IMR-90 (cell line): ENCODE results near the gene AMPD1. TPM values are rescaled to one million over a fixed set of nuclear protein-coding genes. Genes with fewer than 3 reads are reported as not detected.

Experiments
- ATAC-seq: fragments of 200-7000 bp; cut with Tn5 transposase; 2 replicates; pipeline ENCODE4 v1.9.1; 2020; ENCODE audit warnings: low read depth, mild to moderate bottlenecking, moderate library complexity
- BruUV-seq: library from RNA; stranded (reverse); fragments of 400-500 nt; replicated peaks from 2 replicates; lab custom pipeline; 2021; lab: Mats Ljungman, UMichigan
- CTCF ChIA-PET: fragments of 300-600 bp; formaldehyde crosslinking; extraction: SDS; loops from one replicate; lab custom pipeline; 2021; ENCODE audit warnings: antibody characterized with exemption; lab: Yijun Ruan, JAX
- POLR2A ChIA-PET: fragments of 300-600 bp; sonication (Branson Sonifier 250); formaldehyde crosslinking; loops from one replicate; lab custom pipeline; 2022; ENCODE audit warnings: antibody characterized with exemption; ENCODE audit not compliant: unreplicated experiment; lab: Charles Lee
- DNase-seq: peaks from one replicate; pipeline ENCODE4 v3.0.0; 2013
- H2AFZ ChIP-seq: replicated peaks from 2 replicates; pipeline ENCODE3; 2013; ENCODE audit warnings: low read length, mild to moderate bottlenecking; ENCODE audit not compliant: poor library complexity
- H2AK5ac ChIP-seq: 2 replicates; pipeline ENCODE4 v1.6.1; 2013; ENCODE audit warnings: low read depth, low read length, inconsistent platforms
- H2AK9ac ChIP-seq: replicated peaks from 2 replicates; pipeline ENCODE3; 2013; ENCODE audit warnings: mild to moderate bottlenecking, low read depth, low read length, moderate library complexity; ENCODE audit not compliant: poor library complexity
- H2BK120ac ChIP-seq: 2 replicates; pipeline ENCODE4 v1.6.1; 2013; ENCODE audit warnings: low read depth, low read length, inconsistent platforms
- H2BK15ac ChIP-seq: 3 replicates; pipeline ENCODE4 v1.6.1; 2013; ENCODE audit warnings: low read depth, low read length, inconsistent platforms
- H2BK20ac ChIP-seq: 2 replicates; pipeline ENCODE4 v1.6.1; 2013; ENCODE audit warnings: low read depth, mild to moderate bottlenecking, inconsistent platforms, low read length, moderate library complexity
- H2BK5ac ChIP-seq: 2 replicates; pipeline ENCODE4 v1.6.1; 2013; ENCODE audit warnings: mild to moderate bottlenecking, low read depth, low read length, inconsistent platforms; ENCODE audit not compliant: poor library complexity, severe bottlenecking
- H3K14ac ChIP-seq: replicated peaks from 2 replicates; pipeline ENCODE4 v1.6.1; 2013; ENCODE audit warnings: low read depth, low read length, inconsistent platforms
- H3K18ac ChIP-seq: 2 replicates; pipeline ENCODE4 v1.6.1; 2013; ENCODE audit warnings: low read depth, low read length, control low read depth
- H3K23ac ChIP-seq: 2 replicates; pipeline ENCODE4 v1.6.1; 2013; ENCODE audit warnings: low read depth, low read length, inconsistent platforms
- H3K27ac ChIP-seq: 2 replicates; pipeline ENCODE4 v1.5.1; 2013; ENCODE audit warnings: mild to moderate bottlenecking, control low read depth, low read length; ENCODE audit not compliant: insufficient read depth
- H3K27me3 ChIP-seq: 2 replicates; pipeline ENCODE4 v1.6.1; 2013; ENCODE audit warnings: low read length; ENCODE audit not compliant: control insufficient read depth, insufficient read depth
- H3K36me3 ChIP-seq: 2 replicates; pipeline ENCODE4 v1.6.1; 2013; ENCODE audit warnings: low read length, mixed read lengths; ENCODE audit not compliant: control insufficient read depth, insufficient read depth
- H3K4ac ChIP-seq: 2 replicates; pipeline ENCODE4 v1.6.1; 2013; ENCODE audit warnings: low read depth, low read length, inconsistent platforms
- H3K4me1 ChIP-seq: 2 replicates; pipeline ENCODE4 v1.6.1; 2013; ENCODE audit warnings: low read length, mixed read lengths; ENCODE audit not compliant: control insufficient read depth, insufficient read depth
- H3K4me2 ChIP-seq: 2 replicates; pipeline ENCODE4 v1.6.1; 2013; ENCODE audit warnings: low read depth, mild to moderate bottlenecking, control low read depth, low read length, moderate library complexity
- H3K4me3 ChIP-seq: 2 replicates; pipeline ENCODE4 v1.5.1; 2013; ENCODE audit warnings: low read depth, mild to moderate bottlenecking, control low read depth, low read length, moderate library complexity; ENCODE audit not compliant: insufficient read depth
- H3K56ac ChIP-seq: 2 replicates; pipeline ENCODE4 v1.6.1; 2013; ENCODE audit warnings: low read length, inconsistent platforms; ENCODE audit not compliant: insufficient read depth; ENCODE audit errors: extremely low read depth
- H3K79me1 ChIP-seq, 2 experiments: 2 replicates each; pipeline ENCODE4 v1.6.1; 2013; ENCODE audit warnings: low read length in 2 of 2, inconsistent platforms in 1 of 2, low read depth in 1 of 2
- H3K9ac ChIP-seq: 2 replicates; pipeline ENCODE4 v1.6.1; 2013; ENCODE audit warnings: low read depth, low read length, control low read depth
- H3K9me1 ChIP-seq: 2 replicates; pipeline ENCODE4 v1.6.1; 2013; ENCODE audit warnings: low read length, inconsistent platforms; ENCODE audit not compliant: insufficient read depth
- H3K9me3 ChIP-seq: 2 replicates; pipeline ENCODE4 v1.6.1; 2013; ENCODE audit warnings: low read length; ENCODE audit not compliant: control insufficient read depth, insufficient read depth
- H4K20me1 ChIP-seq: 2 replicates; pipeline ENCODE4 v1.6.1; 2013; ENCODE audit warnings: low read length, inconsistent platforms; ENCODE audit not compliant: insufficient read depth
- H4K5ac ChIP-seq: 2 replicates; pipeline ENCODE4 v1.6.1; 2013; ENCODE audit warnings: mild to moderate bottlenecking, low read depth, low read length, control low read depth
- H4K8ac ChIP-seq, 2 experiments: 2 replicates each; pipeline ENCODE4 v1.6.1; 2013; ENCODE audit warnings: low read depth in 2 of 2, low read length in 2 of 2, control low read depth in 1 of 2, inconsistent platforms in 1 of 2
- H4K91ac ChIP-seq: 2 replicates; pipeline ENCODE4 v1.6.1; 2013; ENCODE audit warnings: low read depth, low read length, inconsistent platforms; ENCODE audit not compliant: insufficient read depth
- CEBPB ChIP-seq: IDR thresholded peaks from 2 replicates; pipeline ENCODE4 v1.6.1; 2012; ENCODE audit warnings: low read depth, low read length, improper control_type of control experiment
- MXI1 ChIP-seq: IDR thresholded peaks from 2 replicates; pipeline ENCODE4 v1.6.1; 2012; ENCODE audit warnings: low read depth, mild to moderate bottlenecking, low read length, moderate library complexity, borderline replicate concordance
- WGBS, 2 experiments: methylation state at CpG; one replicate each; pipeline versions ENCODE4 v1.1.5 to v1.1.7; 2013; ENCODE audit warnings: missing lambda C conversion rate in 2 of 2; ENCODE audit not compliant: insufficient read length in 1 of 2; ENCODE audit errors: extremely low coverage in 2 of 2; 5-methylcytosine and 5-hydroxymethylcytosine counted together
- dilution Hi-C: fragments of 300-500 bp; cut with HindIII; formaldehyde crosslinking; loops from one replicate; pipeline ENCODE4 v1.14.3; 2018; ENCODE audit warnings: low sequenced_read_pairs; ENCODE audit not compliant: unreplicated experiment
- in situ Hi-C: fragments of 300-500 bp; cut with MboI; formaldehyde crosslinking; loops from 3 replicates; pipeline ENCODE4 v1.14.3; 2019; ENCODE audit warnings: low sequenced_read_pairs, inconsistent platforms, mixed read lengths
- intact Hi-C: fragments of 100-400 bp; cut with micrococcal nuclease; formaldehyde crosslinking; loops from 2 replicates; pipeline ENCODE4 v1.10.0; 2022
- polyA plus RNA-seq, 3 experiments: library from polyadenylated mRNA; depleted of rRNA; stranded (reverse); fragments of >200 nt; gene quantifications; 2 replicates each; pipeline ENCODE4 v1.2.3, GENCODE V29; 2012; ENCODE audit warnings: low replicate concordance in 1 of 3
- total RNA-seq: library from RNA; depleted of rRNA; stranded (reverse); fragments of >200 nt; gene quantifications from 2 replicates; pipeline ENCODE4 v1.2.3, GENCODE V29; 2012

The AMPD1 gene
- total and polyA plus RNA-seq, 2 of the 4 experiments (the other 2 are of a cell fraction) = not detected

GRCh38 chr1:114688526-114688925 lies 6.8 kb downstream of the AMPD1 start:
- H3K4me3 ChIP-seq = no peak overlapping the region
- dilution Hi-C loops = no loop called here
- ATAC-seq (no peak), DNase-seq (no peak)
- no peak overlapping the region for H2AK9ac ChIP-seq
- ChIA-PET CTCF (no interaction called here), POLR2A (no interaction called here)
- H4K5ac ChIP-seq = no peak overlapping the region
- no peak overlapping the region for H3K27ac ChIP-seq
- H3K56ac ChIP-seq = no peak overlapping the region
- in situ Hi-C loops = no loop called here
- H2AFZ ChIP-seq = no peak overlapping the region
- no peaks in the 10 kb centered on the region for H3K9me1 ChIP-seq
- H3K14ac ChIP-seq = no peak overlapping the region
- no peak overlapping the region for H2BK120ac ChIP-seq
- no peaks in the 10 kb centered on the region for H3K36me3 ChIP-seq
- H4K91ac ChIP-seq = no peak overlapping the region
- H3K23ac ChIP-seq = no peak overlapping the region
- TF ChIP-seq MXI1 (no peak), CEBPB (peak; percentile 32; the same call in 1 of the 2 replicates)
- no TSS peak for BruUV-seq
- no peak overlapping the region for H2BK15ac ChIP-seq
- H2BK5ac ChIP-seq = no peak overlapping the region
- H4K20me1 ChIP-seq = no peaks in the 10 kb centered on the region
- no peak overlapping the region for H3K4ac ChIP-seq
- no peak overlapping the region for H3K18ac ChIP-seq
- no peak overlapping the region for H4K8ac ChIP-seq
- intact Hi-C loops = no loop called here
- H3K4me2 ChIP-seq = no peak overlapping the region
- WGBS, 2 experiments = no CpG with 5 or more reads among the region's 4 CpGs
- no peak overlapping the region for H3K9ac ChIP-seq
- no peak overlapping the region for H2BK20ac ChIP-seq
- H3K79me1 ChIP-seq = no peaks in the 10 kb centered on the region
- H3K27me3 ChIP-seq = peaks cover 21% of the 10 kb centered on the region
- no peaks in the 10 kb centered on the region for H3K4me1 ChIP-seq
- no peaks in the 10 kb centered on the region for H3K9me3 ChIP-seq
- no peak overlapping the region for H2AK5ac ChIP-seq
